ENCODE data around the gene STK38. TPM values are rescaled to one million over a fixed set of nuclear protein-coding genes. Genes with fewer than 3 reads are reported as not detected.

Gene STK38
- total and polyA plus RNA-seq, 8 donors, result 4.7 to 18.4 (median 8.6) TPM

GRCh38 chr6:36546308-36546919 is 865 bp downstream of the STK38 start:
- DNase-seq (no peak), FAIRE-seq (no peak), ATAC-seq (peak; percentile 18 to 41 (median 31))
- Histone ChIP-seq H3K4me3 (peak overlapping the region; percentile 74 to 98 (median 92)), H3K27me3 (no peaks in the 10 kb centered on the region), H3K36me3 (no peaks in the 10 kb centered on the region), H3K27ac (peak overlapping the region; percentile 79 to 95 (median 88)), H3K4me1 (peaks cover 0 to 30% (median 5%) of the 10 kb centered on the region in 3 donors), H3K9me3 (no peaks in the 10 kb centered on the region)
- 2 to 3% methylated on average over 15 of the region's 15 CpGs for WGBS, 2 donors
- intact Hi-C loops (cut with DNase I), result no loop called here
- TF ChIP-seq, protein P1, sequence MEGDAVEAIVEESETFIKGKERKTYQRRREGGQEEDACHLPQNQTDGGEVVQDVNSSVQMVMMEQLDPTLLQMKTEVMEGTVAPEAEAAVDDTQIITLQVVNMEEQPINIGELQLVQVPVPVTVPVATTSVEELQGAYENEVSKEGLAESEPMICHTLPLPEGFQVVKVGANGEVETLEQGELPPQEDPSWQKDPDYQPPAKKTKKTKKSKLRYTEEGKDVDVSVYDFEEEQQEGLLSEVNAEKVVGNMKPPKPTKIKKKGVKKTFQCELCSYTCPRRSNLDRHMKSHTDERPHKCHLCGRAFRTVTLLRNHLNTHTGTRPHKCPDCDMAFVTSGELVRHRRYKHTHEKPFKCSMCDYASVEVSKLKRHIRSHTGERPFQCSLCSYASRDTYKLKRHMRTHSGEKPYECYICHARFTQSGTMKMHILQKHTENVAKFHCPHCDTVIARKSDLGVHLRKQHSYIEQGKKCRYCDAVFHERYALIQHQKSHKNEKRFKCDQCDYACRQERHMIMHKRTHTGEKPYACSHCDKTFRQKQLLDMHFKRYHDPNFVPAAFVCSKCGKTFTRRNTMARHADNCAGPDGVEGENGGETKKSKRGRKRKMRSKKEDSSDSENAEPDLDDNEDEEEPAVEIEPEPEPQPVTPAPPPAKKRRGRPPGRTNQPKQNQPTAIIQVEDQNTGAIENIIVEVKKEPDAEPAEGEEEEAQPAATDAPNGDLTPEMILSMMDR (IDR thresholded peaks at IDR 0.05), result no peak

DNA sequence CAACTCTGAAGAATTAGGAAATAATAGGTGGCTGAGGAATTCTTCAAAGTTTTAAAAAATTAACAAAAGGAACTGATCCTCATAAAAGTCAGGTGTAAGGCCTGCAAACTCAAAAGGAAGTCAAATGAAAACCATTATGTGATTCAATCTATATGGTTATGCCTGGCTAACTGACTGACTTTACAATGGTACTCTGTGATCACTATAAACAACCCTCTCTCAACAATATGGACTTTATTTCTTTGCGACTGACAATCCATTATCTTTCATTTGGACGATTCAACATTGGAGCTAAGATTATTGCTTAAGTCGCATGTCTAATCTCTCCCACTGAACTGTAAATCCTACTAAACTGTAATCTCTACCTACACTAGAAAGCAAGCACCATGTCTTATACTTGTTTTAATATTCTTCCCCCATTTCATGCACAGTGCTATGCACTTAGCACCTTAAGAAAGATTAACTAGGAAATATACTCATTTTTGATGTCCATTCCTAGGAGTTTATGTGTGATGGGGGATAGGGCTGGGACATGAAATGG is 1.4 kb downstream of the STK38 start:
- no peak for FAIRE-seq
- peaks cover 0 to 30% (median 5%) of the 10 kb centered on the region in 3 donors for H3K4me1 ChIP-seq
- TF ChIP-seq, protein P1 (IDR thresholded peaks at IDR 0.05), result no peak
- DNase-seq, result no peak
- H3K9me3 ChIP-seq, result no peaks in the 10 kb centered on the region
- ATAC-seq, result no peak
- H3K36me3 ChIP-seq, result no peaks in the 10 kb centered on the region
- peak overlapping the region in 3 of 4 donors; percentile 74 to 98 (median 89) for H3K4me3 ChIP-seq
- H3K27me3 ChIP-seq, result no peaks in the 10 kb centered on the region
- intact Hi-C loops (cut with DNase I), result no loop called here
- 21 to 26% methylated on average over 3 of the region's 3 CpGs for WGBS, 2 donors
- peak overlapping the region in 3 of 4 donors; percentile 85 to 95 (median 90) for H3K27ac ChIP-seq

- WGBS, 2 donors, result 85 to 91% methylated on average over 1 of the region's 1 CpG
- TF ChIP-seq, protein P1 (IDR thresholded peaks at IDR 0.05), result no peak
- Histone ChIP-seq H3K27ac (peak overlapping the region in 1 of 4 donors; percentile 2), H3K4me3 (no peak overlapping the region), H3K27me3 (no peaks in the 10 kb centered on the region), H3K9me3 (no peaks in the 10 kb centered on the region), H3K4me1 (peaks cover 0 to 30% (median 5%) of the 10 kb centered on the region in 3 donors), H3K36me3 (peaks cover 0 to 5% (median 0%) of the 10 kb centered on the region in 3 donors)
- DNase-seq, result no peak
- no peak for ATAC-seq
- no peak for FAIRE-seq
- intact Hi-C loops (cut with DNase I), result no loop called here
Measured at GRCh38 chr6:36544228-36544627, 3.1 kb downstream of the STK38 start.

GRCh38 chr6:36542041-36542440 is 5.2 kb downstream of the STK38 start:
- peaks cover 0 to 9% (median 0%) of the 10 kb centered on the region in 3 donors for H3K36me3 ChIP-seq
- no peak for ATAC-seq
- no peaks in the 10 kb centered on the region for H3K27me3 ChIP-seq
- intact Hi-C loops (cut with DNase I), result no loop called here
- WGBS, 2 donors, result 79 to 85% methylated on average over 2 of the region's 2 CpGs
- no peak for FAIRE-seq
- DNase-seq, result no peak
- no peaks in the 10 kb centered on the region for H3K9me3 ChIP-seq
- TF ChIP-seq, protein P1 (IDR thresholded peaks at IDR 0.05), result no peak
- no peak overlapping the region for H3K4me3 ChIP-seq
- H3K27ac ChIP-seq, result no peak overlapping the region
- H3K4me1 ChIP-seq, result peaks cover 0 to 25% (median 5%) of the 10 kb centered on the region in 3 donors
